A375 (cell line): ENCODE data around the gene RPS26. TPM values are rescaled to one million over a fixed set of nuclear protein-coding genes. Genes with fewer than 3 reads are reported as not detected.

Experiments used
- total RNA-seq: library from RNA; depleted of rRNA; stranded (reverse); fragments of >200 nt; shearing (Covaris generic); gene quantifications from 2 replicates; pipeline ENCODE4 v1.2.3, GENCODE V29; 2014; rRNA removed

Gene RPS26
- total RNA-seq = 184 and 199 TPM in 2 replicates

DNA sequence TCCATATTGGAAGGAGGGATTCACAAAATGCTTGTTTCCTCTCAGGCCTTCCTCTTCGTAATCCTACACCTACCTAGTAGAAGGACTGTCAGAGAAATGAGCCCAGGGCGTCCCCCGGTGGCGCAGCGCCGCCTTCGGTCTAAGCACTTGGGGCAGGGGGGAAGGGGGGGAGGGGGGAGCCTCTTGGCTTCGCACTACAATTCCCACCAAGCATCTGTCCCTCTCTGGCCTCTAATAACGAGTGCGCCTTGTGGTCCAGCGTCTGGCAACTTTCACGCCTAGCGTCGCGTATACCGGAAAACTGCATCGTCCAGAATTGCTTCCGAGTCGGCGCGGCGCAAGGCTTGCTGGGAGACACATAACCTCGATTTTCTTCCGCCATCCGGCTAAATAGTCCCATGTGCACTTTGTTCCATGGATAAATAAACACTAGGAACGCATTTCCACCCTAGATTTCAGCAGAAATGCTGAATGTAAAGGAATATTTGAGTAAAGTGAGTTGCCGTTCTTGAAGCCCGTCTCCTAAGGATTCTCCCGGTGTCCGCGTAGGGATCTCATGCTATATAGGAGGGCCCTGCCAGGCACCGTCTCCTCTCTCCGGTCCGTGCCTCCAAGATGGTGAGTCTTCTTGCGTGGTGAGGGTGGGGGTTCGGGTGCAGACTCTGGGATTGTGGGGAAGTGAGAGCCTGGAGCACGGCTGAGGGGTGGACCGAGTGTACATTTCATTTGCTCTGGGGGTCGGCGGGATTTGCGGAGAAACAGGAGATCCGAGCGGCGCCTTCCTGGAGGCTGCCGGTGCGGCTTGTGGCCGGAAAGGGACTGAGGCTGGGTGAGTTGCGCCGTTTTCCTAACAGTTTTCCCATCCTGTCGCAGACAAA is at the start of gene RPS26:
Gene RPS26 (plus strand): TSS at position 367 of the 878 bp plus-strand sequence. CDS start 249 bp downstream, at position 616.

GRCh38 chr12:55996715-55997534 is 44.8 kb upstream of the RPS26 start, which contains the start of gene SUOX:
Gene SUOX (plus strand): TSS chr12:55997276. CDS start chr12:56002222, 4,946 bp downstream.

GRCh38 chr12:56020423-56021184 is 21.1 kb upstream of the RPS26 start, which contains the start of gene IKZF4:
Gene IKZF4 (plus strand): TSS chr12:56021043. CDS start chr12:56021494, 451 bp downstream.

GRCh38 chr12:56079723-56080555 is 38.2 kb downstream of the RPS26 start, which contains the start of gene ERBB3:
Gene ERBB3 (plus strand): TSS chr12:56080165. CDS start chr12:56080301, 136 bp downstream.

Other genes with a start within 250 kb of the RPS26 start
- gene SARNP, start 224.2 kb upstream of the RPS26 start, total RNA-seq = 155 and 176 TPM in 2 replicates
- 19.9 and 24.5 TPM in 2 replicates for gene ORMDL2, start 223.9 kb upstream of the RPS26 start, total RNA-seq
- 47.0 and 47.4 TPM in 2 replicates for gene DNAJC14, start 212.3 kb upstream of the RPS26 start, total RNA-seq
- gene MMP19, start 199.0 kb upstream of the RPS26 start, total RNA-seq = 2.0 and 3.9 TPM in 2 replicates
- 42.0 and 55.8 TPM in 2 replicates for gene PYM1, start 114.0 kb upstream of the RPS26 start, total RNA-seq
- gene DGKA, start 110.8 kb upstream of the RPS26 start, total RNA-seq = 29.5 and 33.4 TPM in 2 replicates
- 1.0 and 1.5 TPM in 2 replicates for gene PMEL, start 75.9 kb upstream of the RPS26 start, total RNA-seq
- 98.9 and 102 TPM in 2 replicates for gene CDK2, start 75.1 kb upstream of the RPS26 start, total RNA-seq
- gene RAB5B, start 67.8 kb upstream of the RPS26 start, total RNA-seq = 27.6 and 29.7 TPM in 2 replicates
- 12.9 and 14.9 TPM in 2 replicates for gene SUOX, start 44.6 kb upstream of the RPS26 start, total RNA-seq
- 1.7 and 1.8 TPM in 2 replicates for gene IKZF4, start 20.9 kb upstream of the RPS26 start, total RNA-seq
- 156 and 173 TPM in 2 replicates for gene ERBB3, start 38.2 kb downstream of the RPS26 start, total RNA-seq
- 478 and 571 TPM in 2 replicates for gene PA2G4, start 62.6 kb downstream of the RPS26 start, total RNA-seq
- 7,110 and 8,345 TPM in 2 replicates for gene RPL41, start 74.7 kb downstream of the RPS26 start, total RNA-seq
- gene ZC3H10, start 76.3 kb downstream of the RPS26 start, total RNA-seq = 6.1 and 7.4 TPM in 2 replicates
- gene ESYT1, start 86.3 kb downstream of the RPS26 start, total RNA-seq = 122 and 134 TPM in 2 replicates
- gene MYL6B, start 110.7 kb downstream of the RPS26 start, total RNA-seq = 192 and 196 TPM in 2 replicates
- gene MYL6, start 116.4 kb downstream of the RPS26 start, total RNA-seq = 1,070 and 1,254 TPM in 2 replicates
- 44.2 and 50.5 TPM in 2 replicates for gene SMARCC2, start 147.6 kb downstream of the RPS26 start, total RNA-seq
- gene RNF41, start 180.0 kb downstream of the RPS26 start, total RNA-seq = 115 and 119 TPM in 2 replicates
- 58.5 and 66.1 TPM in 2 replicates for gene NABP2, start 182.4 kb downstream of the RPS26 start, total RNA-seq
- not detected in 2 replicates for gene SLC39A5, start 188.1 kb downstream of the RPS26 start, total RNA-seq
- gene ANKRD52, start 216.5 kb downstream of the RPS26 start, total RNA-seq = 15.9 and 16.3 TPM in 2 replicates
- gene COQ10A, start 225.0 kb downstream of the RPS26 start, total RNA-seq = 21.2 and 23.2 TPM in 2 replicates